Uterus (tissue), 2 donors: ENCODE measurements around the gene HERC4.

Experiments
- CTCF ChIP-seq, 4 experiments: fragments of 200-600 bp in 2 of 4; fragments of 450-650 bp in 2 of 4; sonication (generic) in 2 of 4; IDR thresholded peaks; one replicate each; pipeline ENCODE4 v1.5.1; 2016 to 2019; ENCODE audit warnings: antibody characterized with exemption in 4 of 4, mild to moderate bottlenecking in 2 of 4, moderate library complexity in 1 of 4
- POLR2A ChIP-seq, 2 donors: fragments of 450-650 bp; IDR thresholded peaks; one replicate each; pipeline ENCODE4 v1.6.1; 2016; ENCODE audit warnings: antibody characterized with exemption in 2 of 2, mild to moderate bottlenecking in 1 of 2, moderate library complexity in 1 of 2

- TF ChIP-seq POLR2A (IDR thresholded peaks at IDR 0.05) = no peak
- no peak for TF ChIP-seq CTCF (IDR thresholded peaks at IDR 0.05)
Observed at GRCh38 chr10:67923551-67923950, 151.5 kb downstream of the HERC4 start.
